Ishikawa (cell line): Measurements from ENCODE around the gene HRCT1.

Source experiments
- FOXM1 ChIP-seq: IDR thresholded peaks from 2 replicates; pipeline ENCODE4 v1.6.1; 2012; ENCODE audit warnings: low read depth, borderline replicate concordance
- MAX ChIP-seq: IDR thresholded peaks from 2 replicates; pipeline ENCODE4 v1.6.1; 2012

HRCT1 gene

DNA sequence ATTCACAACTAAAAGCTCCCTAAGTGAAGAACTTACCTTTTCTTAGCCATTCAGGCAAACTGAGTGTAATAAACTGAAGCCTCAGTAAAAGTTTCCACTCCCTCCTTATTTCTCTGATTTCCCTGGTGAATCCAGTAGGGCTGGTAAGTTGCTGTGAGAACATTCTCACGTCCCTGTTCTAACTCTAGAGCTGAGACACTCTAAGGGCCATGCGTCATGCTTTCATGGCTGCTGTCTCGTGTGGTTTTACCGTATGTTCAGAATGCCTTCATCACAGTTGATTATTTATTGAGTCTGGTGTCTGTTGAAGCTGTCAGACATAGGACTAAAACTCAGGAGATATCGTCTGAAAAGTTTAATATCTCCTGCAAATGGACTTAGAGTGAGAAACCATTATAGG lies 50.6 kb downstream of the HRCT1 start:
- TF ChIP-seq MAX, result no peak
- TF ChIP-seq FOXM1, result no peak
